Karpas-422 (cell line): Measurements from ENCODE around the gene FRMPD2. TPM values are rescaled to one million over a fixed set of nuclear protein-coding genes. Genes with fewer than 3 reads are reported as not detected.
"Not testable (repeated sequence)": the region's sequence is repeated elsewhere in the genome, so short reads cannot be mapped to it uniquely, and the experiment has no call there.

Experiments used
- DNase-seq: peaks from one replicate; pipeline ENCODE4 v3.0.0-alpha.2; 2015
- H2AFZ ChIP-seq: fragments of 200-600 bp; sonication (generic); 2 replicates; pipeline ENCODE4 v1.6.1; 2014; ENCODE audit warnings: antibody characterized with exemption, low read length, mixed read lengths
- H3K27ac ChIP-seq: fragments of 200-600 bp; sonication (generic); 2 replicates; pipeline ENCODE4 v1.5.1; 2014; ENCODE audit warnings: mild to moderate bottlenecking, low read length, moderate library complexity
- H3K27me3 ChIP-seq: fragments of 200-600 bp; sonication (generic); 2 replicates; pipeline ENCODE4 v1.6.1; 2014; ENCODE audit warnings: low read length, mixed read lengths
- H3K36me3 ChIP-seq: fragments of 200-600 bp; sonication (generic); 2 replicates; pipeline ENCODE4 v1.6.1; 2014; ENCODE audit warnings: low read length, mixed read lengths; ENCODE audit not compliant: insufficient read depth
- H3K4me1 ChIP-seq: fragments of 200-600 bp; sonication (generic); 2 replicates; pipeline ENCODE4 v1.6.1; 2014; ENCODE audit warnings: mild to moderate bottlenecking, low read length, mixed read lengths
- H3K4me2 ChIP-seq: fragments of 200-600 bp; sonication (generic); 2 replicates; pipeline ENCODE4 v1.6.1; 2014; ENCODE audit warnings: low read length, low read depth, mild to moderate bottlenecking; ENCODE audit not compliant: poor library complexity, severe bottlenecking
- H3K4me3 ChIP-seq: fragments of 200-600 bp; sonication (generic); 2 replicates; pipeline ENCODE4 v1.5.1; 2014; ENCODE audit warnings: mild to moderate bottlenecking, antibody characterized with exemption, low read length, mixed read lengths
- H3K79me2 ChIP-seq: fragments of 200-600 bp; sonication (generic); 2 replicates; pipeline ENCODE4 v1.6.1; 2014; ENCODE audit warnings: mild to moderate bottlenecking, low read length, mixed read lengths
- H3K9ac ChIP-seq: fragments of 200-600 bp; sonication (generic); 2 replicates; pipeline ENCODE4 v1.6.0; 2014; ENCODE audit warnings: low read length
- H3K9me2 ChIP-seq: fragments of 200-600 bp; sonication (generic), shearing (Covaris generic); replicated peaks from 2 replicates; pipeline ENCODE4 v1.6.0; 2014; ENCODE audit warnings: mild to moderate bottlenecking, low read length, moderate library complexity; ENCODE audit not compliant: insufficient read depth
- H3K9me3 ChIP-seq: fragments of 300-700, 200-600 bp; sonication (generic); 2 replicates; pipeline ENCODE4 v1.6.1; 2014; ENCODE audit warnings: low read length, mixed read lengths
- H4K20me1 ChIP-seq: fragments of 200-600 bp; sonication (generic); 2 replicates; pipeline ENCODE4 v1.6.1; 2014; ENCODE audit warnings: mild to moderate bottlenecking, antibody characterized with exemption, low read length, low read depth; ENCODE audit not compliant: insufficient read depth
- total RNA-seq: library from RNA; depleted of rRNA; stranded (reverse); fragments of >200 nt; shearing (Covaris generic); gene quantifications from 2 replicates; pipeline ENCODE4 v1.2.3, GENCODE V29; 2014; ENCODE audit warnings: low replicate concordance

FRMPD2 gene
- total RNA-seq, 1 experiment from 2014 or later: not detected

- no peaks in the 10 kb centered on the region for H4K20me1 ChIP-seq
- no peaks in the 10 kb centered on the region for H3K9me2 ChIP-seq
- H3K36me3 ChIP-seq: no peaks in the 10 kb centered on the region
- H3K9me3 ChIP-seq: peaks cover 6% of the 10 kb centered on the region
- no peaks in the 10 kb centered on the region for H3K79me2 ChIP-seq
- H3K4me2 ChIP-seq: no peak overlapping the region
- no peak overlapping the region for H2AFZ ChIP-seq
- H3K4me1 ChIP-seq: no peaks in the 10 kb centered on the region
- no peak for DNase-seq
- no peaks in the 10 kb centered on the region for H3K27me3 ChIP-seq
- no peak overlapping the region for H3K27ac ChIP-seq
- H3K4me3 ChIP-seq: no peak overlapping the region
- H3K9ac ChIP-seq: no peak overlapping the region
These were observed 10.3 kb upstream of the FRMPD2 start for GRCh38 chr10:48284811-48285210.

GRCh38 chr10:48284002-48284546 is 9.6 kb upstream of the FRMPD2 start:
- no peak for DNase-seq
- Histone ChIP-seq H4K20me1 (no peaks in the 10 kb centered on the region), H3K4me3 (no peak overlapping the region), H3K9ac (no peak overlapping the region), H3K4me2 (no peak overlapping the region), H3K27me3 (no peaks in the 10 kb centered on the region), H2AFZ (no peak overlapping the region), H3K4me1 (no peaks in the 10 kb centered on the region), H3K36me3 (no peaks in the 10 kb centered on the region), H3K27ac (no peak overlapping the region), H3K79me2 (no peaks in the 10 kb centered on the region), H3K9me2 (no peaks in the 10 kb centered on the region), H3K9me3 (peaks cover 6% of the 10 kb centered on the region)

- Histone ChIP-seq H3K36me3 (no peaks in the 10 kb centered on the region), H3K27ac (no peak overlapping the region), H3K4me3 (no peak overlapping the region), H3K9me3 (peaks cover 6% of the 10 kb centered on the region), H3K79me2 (no peaks in the 10 kb centered on the region), H3K9me2 (no peaks in the 10 kb centered on the region), H3K9ac (no peak overlapping the region), H4K20me1 (no peaks in the 10 kb centered on the region), H3K4me2 (no peak overlapping the region), H3K27me3 (no peaks in the 10 kb centered on the region), H3K4me1 (no peaks in the 10 kb centered on the region), H2AFZ (no peak overlapping the region)
- DNase-seq: no peak
These were observed 8.3 kb upstream of the FRMPD2 start for GRCh38 chr10:48282829-48283228.

GRCh38 chr10:48281697-48282096 is 7.2 kb upstream of the FRMPD2 start:
- not testable (repeated sequence) for DNase-seq, H3K27ac ChIP-seq, H3K9me2 ChIP-seq, H3K27me3 ChIP-seq, H3K4me2 ChIP-seq, H3K9me3 ChIP-seq, H3K4me1 ChIP-seq, H2AFZ ChIP-seq, H4K20me1 ChIP-seq, H3K36me3 ChIP-seq, H3K9ac ChIP-seq, H3K4me3 ChIP-seq, H3K79me2 ChIP-seq

- H3K9me3 ChIP-seq: peaks cover 4% of the 10 kb centered on the region
- DNase-seq: no peak
- no peaks in the 10 kb centered on the region for H3K36me3 ChIP-seq
- no peaks in the 10 kb centered on the region for H3K79me2 ChIP-seq
- no peaks in the 10 kb centered on the region for H3K9me2 ChIP-seq
- no peak overlapping the region for H3K9ac ChIP-seq
- H2AFZ ChIP-seq: no peak overlapping the region
- H3K4me1 ChIP-seq: no peaks in the 10 kb centered on the region
- H3K4me3 ChIP-seq: no peak overlapping the region
- H3K27me3 ChIP-seq: no peaks in the 10 kb centered on the region
- no peak overlapping the region for H3K27ac ChIP-seq
- no peaks in the 10 kb centered on the region for H4K20me1 ChIP-seq
- no peak overlapping the region for H3K4me2 ChIP-seq
These were observed 4.7 kb upstream of the FRMPD2 start for GRCh38 chr10:48279081-48279751.

- H3K36me3 ChIP-seq: no peaks in the 10 kb centered on the region
- H4K20me1 ChIP-seq: no peaks in the 10 kb centered on the region
- no peak overlapping the region for H3K4me3 ChIP-seq
- no peaks in the 10 kb centered on the region for H3K9me2 ChIP-seq
- H3K9me3 ChIP-seq: no peaks in the 10 kb centered on the region
- no peaks in the 10 kb centered on the region for H3K27me3 ChIP-seq
- H3K79me2 ChIP-seq: no peaks in the 10 kb centered on the region
- no peak overlapping the region for H3K4me2 ChIP-seq
- DNase-seq: no peak
- H3K27ac ChIP-seq: no peak overlapping the region
- H2AFZ ChIP-seq: no peak overlapping the region
- no peak overlapping the region for H3K9ac ChIP-seq
- no peaks in the 10 kb centered on the region for H3K4me1 ChIP-seq
These were observed 2.6 kb upstream of the FRMPD2 start for GRCh38 chr10:48277093-48277492.

- Histone ChIP-seq H4K20me1 (no peaks in the 10 kb centered on the region), H3K79me2 (no peaks in the 10 kb centered on the region), H3K27ac (no peak overlapping the region), H3K9ac (no peak overlapping the region), H3K27me3 (no peaks in the 10 kb centered on the region), H3K9me3 (no peaks in the 10 kb centered on the region), H3K4me3 (no peak overlapping the region), H3K4me1 (no peaks in the 10 kb centered on the region), H3K4me2 (no peak overlapping the region), H3K9me2 (no peaks in the 10 kb centered on the region), H2AFZ (no peak overlapping the region), H3K36me3 (no peaks in the 10 kb centered on the region)
- DNase-seq: no peak
These were observed 755 bp downstream of the FRMPD2 start for GRCh38 chr10:48273741-48274140.

GRCh38 chr10:48272682-48273081 is 1.8 kb downstream of the FRMPD2 start:
- H3K36me3 ChIP-seq: no peaks in the 10 kb centered on the region
- no peaks in the 10 kb centered on the region for H3K4me1 ChIP-seq
- H3K79me2 ChIP-seq: no peaks in the 10 kb centered on the region
- H3K9me2 ChIP-seq: no peaks in the 10 kb centered on the region
- no peak overlapping the region for H3K9ac ChIP-seq
- no peaks in the 10 kb centered on the region for H3K9me3 ChIP-seq
- no peaks in the 10 kb centered on the region for H3K27me3 ChIP-seq
- H3K4me2 ChIP-seq: no peak overlapping the region
- H3K27ac ChIP-seq: no peak overlapping the region
- no peaks in the 10 kb centered on the region for H4K20me1 ChIP-seq
- no peak overlapping the region for H2AFZ ChIP-seq
- no peak for DNase-seq
- H3K4me3 ChIP-seq: no peak overlapping the region
